NCI-H774 (cell line): ENCODE data around the gene MAGEA8.
"Not testable (repeated sequence)": the region's sequence is repeated elsewhere in the genome, so short reads cannot be mapped to it uniquely, and the experiment has no call there.

ENCODE experiments used
- DNase-seq: peaks from one replicate; lab custom pipeline; 2025; lab: John Stamatoyannopoulos, UW

MAGEA8 gene

DNA sequence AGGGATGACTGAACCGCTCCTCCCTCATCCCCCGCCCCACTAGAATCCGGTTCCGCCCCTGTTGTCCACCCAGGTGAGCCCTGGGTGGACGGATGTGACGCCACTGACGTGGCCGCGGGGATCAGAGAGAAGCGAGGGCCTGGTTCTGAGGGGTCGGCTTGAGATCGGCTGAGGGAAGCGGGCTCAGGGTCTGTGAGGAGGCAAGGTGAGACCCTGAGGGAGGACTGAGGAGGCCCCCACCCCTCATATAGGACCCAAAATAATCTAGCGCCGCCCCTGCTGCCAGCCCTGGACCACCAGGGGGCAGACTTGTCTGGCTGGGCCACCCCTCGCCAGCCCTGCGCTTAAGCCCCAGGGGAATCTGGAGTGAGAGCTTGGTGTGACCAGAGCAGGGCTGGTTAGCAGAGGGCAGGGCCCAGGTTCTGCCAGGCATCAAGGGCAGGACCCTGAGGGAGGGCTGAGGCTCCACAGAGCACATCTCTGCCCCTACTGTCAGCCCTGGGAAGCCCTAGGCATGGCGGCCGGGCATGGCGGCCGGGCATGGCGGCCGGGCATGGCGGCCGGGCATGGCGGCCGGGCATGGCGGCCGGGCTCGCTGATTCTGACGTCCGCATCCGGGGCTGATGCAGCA is at the start of gene MAGEA8:
Gene MAGEA8 (plus strand): TSS at position 103 of the 631 bp plus-strand sequence. CDS start 3,090 bp downstream, outside the sequence.
- no peak for DNase-seq

GRCh38 chrX:149831473-149831872 is 49.5 kb upstream of the MAGEA8 start:
- no peak for DNase-seq

GRCh38 chrX:149836728-149837127 is 44.3 kb upstream of the MAGEA8 start:
- not testable (repeated sequence) for DNase-seq

- DNase-seq: no peak
These were observed 43.8 kb upstream of the MAGEA8 start for GRCh38 chrX:149837167-149837566.

- DNase-seq: no peak
These were observed 43.3 kb upstream of the MAGEA8 start for GRCh38 chrX:149837639-149838038.

DNA sequence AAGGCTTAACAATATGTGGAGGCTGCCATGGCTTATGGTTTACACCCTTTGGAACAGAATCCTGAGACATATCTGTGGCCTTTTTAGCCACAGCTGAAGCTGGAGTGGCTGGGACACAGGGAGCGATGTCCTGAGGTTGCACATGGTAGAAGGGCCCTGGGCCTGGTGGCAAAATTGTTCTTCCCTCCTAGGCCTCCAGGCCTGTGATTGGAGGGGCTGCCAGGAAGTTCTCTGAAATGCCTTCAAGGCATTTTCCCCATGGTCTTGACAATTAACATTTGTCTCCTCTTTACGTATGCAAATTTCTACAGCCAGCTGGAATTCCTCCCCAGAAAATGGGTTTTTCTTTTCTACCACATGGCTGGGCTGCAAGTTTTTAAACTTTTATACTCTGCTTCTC is 39.1 kb upstream of the MAGEA8 start:
- DNase-seq: no peak

DNA sequence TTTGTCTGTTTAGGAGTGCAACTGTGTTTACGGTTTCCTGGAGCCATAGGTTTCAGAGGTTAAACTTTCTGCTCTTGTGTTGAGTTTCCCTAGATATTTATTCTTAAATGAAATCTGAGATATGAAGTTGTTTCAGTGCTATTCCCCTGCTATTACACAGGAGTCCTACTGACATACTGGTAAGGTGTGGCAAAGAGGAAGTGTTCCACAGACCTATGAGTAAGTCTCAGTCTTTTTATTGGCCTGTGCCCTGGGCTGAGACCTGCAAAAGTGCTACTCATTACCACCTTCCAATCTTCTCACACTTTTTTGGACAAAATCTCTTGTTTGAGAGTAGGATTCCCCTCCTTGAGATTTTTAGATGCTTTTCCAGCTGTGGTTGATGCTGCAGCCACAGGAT is 35.6 kb upstream of the MAGEA8 start:
- DNase-seq: no peak

GRCh38 chrX:149846789-149847188 is 34.2 kb upstream of the MAGEA8 start:
- DNase-seq: no peak

GRCh38 chrX:149848855-149849254 is 32.1 kb upstream of the MAGEA8 start:
- no peak for DNase-seq

DNA sequence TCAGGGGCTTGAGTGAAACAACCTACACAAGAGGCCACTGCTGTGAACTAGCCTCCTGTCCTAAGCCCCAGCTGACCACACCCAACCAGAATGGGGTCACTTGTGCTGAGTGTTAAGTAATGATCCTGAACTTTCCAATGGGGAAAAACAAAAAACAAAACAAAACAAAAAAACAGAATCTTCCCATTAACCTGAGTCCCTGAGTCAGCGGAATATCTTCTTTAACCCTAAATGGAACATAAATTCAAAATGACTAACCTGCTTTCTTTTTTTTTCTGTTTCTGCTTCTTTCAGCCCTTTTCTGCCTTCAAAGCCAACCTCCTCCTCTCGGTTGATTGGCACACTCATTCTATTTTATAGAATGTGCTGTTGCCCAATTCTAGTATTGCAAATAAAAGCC is 31.2 kb upstream of the MAGEA8 start:
- DNase-seq: no peak

- no peak for DNase-seq
These were observed 29.1 kb upstream of the MAGEA8 start for GRCh38 chrX:149851864-149852263.

- DNase-seq: no peak
These were observed 27.1 kb upstream of the MAGEA8 start for GRCh38 chrX:149853925-149854324.

DNA sequence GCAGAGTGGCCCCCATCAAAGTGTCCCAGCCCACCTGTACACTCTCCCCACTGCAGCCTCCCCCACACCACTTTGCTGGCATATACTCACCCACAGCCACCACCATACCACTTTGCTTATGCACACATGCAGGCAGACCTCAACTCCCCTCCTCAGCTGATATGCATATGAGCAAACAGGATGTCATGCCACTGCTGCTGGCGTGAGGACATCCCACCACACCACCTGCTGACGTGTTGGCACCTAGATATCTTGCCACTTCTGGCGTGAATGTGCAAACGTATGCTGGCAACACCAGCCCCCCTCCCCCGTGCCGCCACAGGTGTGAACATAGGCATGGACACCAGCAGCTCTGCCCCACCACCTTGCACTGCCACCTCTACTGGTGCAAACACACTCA is 22.4 kb upstream of the MAGEA8 start:
- no peak for DNase-seq

GRCh38 chrX:149860445-149860844 is 20.5 kb upstream of the MAGEA8 start:
- no peak for DNase-seq

- no peak for DNase-seq
These were observed 15.6 kb upstream of the MAGEA8 start for GRCh38 chrX:149865390-149865789.

DNA sequence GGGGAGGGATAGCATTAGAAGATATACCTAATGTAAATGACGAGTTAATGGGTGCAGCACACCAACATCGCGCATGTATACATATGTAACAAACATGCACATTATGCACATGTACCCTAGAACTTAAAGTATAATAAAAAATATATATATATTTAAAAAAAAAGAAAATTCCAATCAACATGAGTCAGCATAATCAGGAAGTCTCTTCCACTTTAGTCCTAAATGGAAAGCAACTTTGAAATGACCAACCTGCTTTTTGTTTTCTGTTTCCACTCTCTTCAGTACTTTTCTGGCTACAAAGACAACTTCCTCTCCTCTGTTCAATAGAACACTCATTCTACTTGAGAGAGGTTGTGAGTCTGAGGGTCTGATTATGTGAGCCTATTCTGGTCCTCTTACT is 13.5 kb upstream of the MAGEA8 start:
- DNase-seq: no peak

DNA sequence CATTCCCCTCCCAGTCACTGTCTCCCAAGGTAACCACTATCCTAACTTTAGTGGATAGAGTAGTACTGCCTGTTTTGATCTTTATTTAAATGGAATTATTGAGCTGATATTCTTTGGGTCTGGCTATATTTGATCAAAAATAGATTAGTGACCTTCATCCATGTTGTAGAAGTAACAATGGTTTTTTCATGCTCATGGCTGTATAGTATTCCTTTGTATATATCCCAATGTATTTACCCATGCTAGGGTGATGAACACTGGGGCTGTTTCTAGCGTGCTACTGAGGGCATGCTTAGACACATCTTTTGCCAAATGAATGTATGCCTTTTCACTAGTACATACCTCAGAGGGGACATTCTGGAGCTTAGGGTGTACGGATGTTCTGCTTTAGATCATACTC is 10.1 kb upstream of the MAGEA8 start:
- no peak for DNase-seq

DNA sequence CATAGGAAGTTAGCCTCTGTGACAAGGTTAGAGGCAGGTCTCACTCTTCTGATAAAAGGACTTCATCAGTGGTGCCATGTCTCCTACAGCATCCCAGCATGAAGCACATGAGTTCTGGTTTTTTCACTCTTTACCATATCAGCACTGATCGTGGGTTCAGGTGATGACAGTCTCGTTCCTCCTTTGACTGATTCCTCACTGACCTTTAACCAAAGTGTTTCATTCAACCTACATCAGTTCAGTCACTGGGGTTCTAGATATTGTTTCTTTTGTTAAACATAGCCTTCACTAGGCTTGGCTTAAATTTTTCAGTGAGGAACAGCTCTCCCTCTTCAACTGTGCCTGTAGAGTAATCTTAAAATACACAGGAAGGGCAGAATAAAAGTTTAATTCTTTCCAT is 9.6 kb upstream of the MAGEA8 start:
- DNase-seq: no peak

DNA sequence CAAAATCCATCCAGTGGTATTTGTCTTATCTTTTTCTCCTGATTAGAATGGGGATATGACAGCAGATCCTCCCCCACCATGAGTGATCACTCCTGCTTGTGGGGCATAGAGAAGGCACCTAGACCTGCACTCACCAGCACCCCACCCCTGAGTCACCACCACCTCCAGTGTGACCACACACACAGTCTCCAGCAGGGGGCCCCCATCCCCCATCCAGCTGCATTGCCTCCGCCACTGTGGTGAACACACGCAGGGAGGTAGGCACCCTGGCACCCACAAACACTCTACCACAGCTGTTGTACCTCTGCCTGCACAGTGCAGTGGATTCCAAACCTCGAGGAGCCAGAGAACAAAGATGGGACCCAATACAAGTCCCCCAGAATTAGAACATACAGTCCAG is 9.0 kb upstream of the MAGEA8 start:
- DNase-seq: no peak

DNA sequence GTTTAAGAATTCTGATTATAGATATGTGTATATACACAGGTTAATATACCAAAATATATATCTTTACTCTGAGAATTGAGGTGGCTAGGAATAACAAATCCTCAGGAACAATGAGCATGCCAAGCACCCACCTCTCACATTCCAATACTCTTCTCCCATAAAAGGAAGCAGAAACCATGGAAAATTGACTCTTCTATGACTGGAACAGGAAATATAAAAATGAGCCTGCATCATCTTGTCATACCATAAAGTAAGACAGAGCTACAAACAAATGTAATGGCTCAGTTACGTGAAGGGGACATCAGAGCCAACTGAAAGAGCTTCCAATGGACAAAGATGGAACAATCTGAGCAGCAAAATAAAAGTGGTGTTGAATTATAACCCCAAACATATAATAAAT is 3.8 kb upstream of the MAGEA8 start:
- no peak for DNase-seq

GRCh38 chrX:149877636-149878035 is 3.3 kb upstream of the MAGEA8 start:
- DNase-seq: no peak

DNA sequence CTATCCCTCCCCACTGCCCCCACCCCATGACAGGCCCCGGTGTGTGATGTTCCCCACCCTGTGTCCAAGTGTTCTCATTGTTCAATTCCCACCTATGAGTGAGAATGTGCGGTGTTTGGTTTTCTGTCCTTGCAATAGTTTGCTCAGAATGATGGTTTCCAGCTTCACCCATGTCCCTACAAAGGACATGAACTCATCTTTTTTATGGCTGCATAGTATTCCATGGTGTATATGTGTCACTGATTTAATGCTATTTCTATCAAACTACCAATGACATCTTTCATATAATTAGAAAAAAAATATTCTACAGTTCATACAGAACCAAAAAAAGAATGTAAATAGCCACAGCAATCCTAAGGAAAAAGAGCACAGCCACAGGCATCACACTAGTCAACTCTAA is 9.8 kb downstream of the MAGEA8 start:
- not testable (repeated sequence) for DNase-seq

DNA sequence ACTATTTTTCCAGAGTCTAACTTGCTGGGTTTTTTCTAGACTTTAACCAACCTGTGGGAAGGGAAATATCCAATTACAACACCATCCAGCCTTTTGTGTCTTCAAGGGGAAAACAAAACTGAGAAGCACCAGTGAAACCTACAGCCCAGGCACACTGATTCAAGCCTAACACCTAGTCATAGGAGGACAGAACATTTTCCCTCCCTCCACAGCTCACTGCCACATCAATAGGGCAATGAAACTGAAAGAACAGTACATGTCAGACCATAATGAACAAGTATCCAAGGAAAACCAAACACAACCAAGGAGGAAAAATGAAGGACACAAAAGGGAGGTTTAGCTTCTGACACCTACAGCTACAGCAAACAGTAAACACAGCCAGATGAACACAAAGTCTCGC is 17.6 kb downstream of the MAGEA8 start:
- DNase-seq: no peak

DNA sequence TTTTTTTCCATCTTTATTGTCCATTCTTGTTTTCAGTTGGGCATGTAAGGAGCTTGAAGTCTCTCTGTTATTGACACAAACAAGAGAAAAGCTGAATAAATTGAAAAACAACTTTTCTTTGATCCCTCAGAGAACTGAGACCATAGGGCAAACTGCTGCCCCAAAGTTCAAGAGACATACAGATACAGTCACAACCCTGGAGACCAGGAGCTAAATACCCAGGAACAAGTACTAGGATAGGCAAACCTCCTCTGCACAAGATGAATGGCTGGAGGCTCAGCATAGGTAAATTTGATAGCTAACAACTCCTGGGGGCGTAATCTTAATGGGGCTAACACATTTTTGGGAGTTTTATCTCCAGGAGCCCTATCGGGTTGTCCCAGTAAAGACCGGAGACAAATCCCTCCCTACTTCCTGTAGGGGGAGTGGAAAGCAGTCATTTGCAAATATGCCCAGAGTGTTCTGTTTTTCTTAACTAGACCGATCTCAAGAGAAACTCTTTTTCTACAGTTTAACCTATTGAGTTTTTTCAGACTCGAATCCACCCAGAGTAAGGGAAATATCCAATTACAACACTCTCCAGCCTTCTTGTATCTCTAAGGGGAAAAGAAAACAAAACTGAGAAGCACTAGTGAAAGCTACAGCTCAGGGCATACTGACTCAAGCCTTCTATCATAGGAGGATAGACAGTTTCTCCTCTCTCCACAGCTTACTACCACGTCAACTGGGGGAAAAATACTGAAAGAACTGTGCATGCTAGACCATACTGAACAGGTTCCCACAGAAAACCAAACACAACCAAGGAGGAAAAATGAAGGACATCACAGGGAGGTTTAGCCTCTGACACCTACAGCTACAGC is 23.1 kb downstream of the MAGEA8 start:
- no peak for DNase-seq
